GM18861 (cell line): Measurements from ENCODE around the gene ANO2.

Experiments
- ATAC-seq: cut with Tn5 transposase; IDR thresholded peaks from one replicate; pipeline ENCODE4 v1.9.1; 2021; ENCODE audit not compliant: unreplicated experiment

ANO2 gene

GRCh38 chr12:5783289-5783920 is 161.7 kb downstream of the ANO2 start:
- ATAC-seq = no peak

GRCh38 chr12:5780536-5780935 is 164.5 kb downstream of the ANO2 start:
- no peak for ATAC-seq

GRCh38 chr12:5779401-5779800 is 165.7 kb downstream of the ANO2 start:
- ATAC-seq = no peak

GRCh38 chr12:5778821-5779220 is 166.2 kb downstream of the ANO2 start:
- ATAC-seq = no peak

- ATAC-seq = no peak
Observed at GRCh38 chr12:5777451-5777850, 167.6 kb downstream of the ANO2 start.

- no peak for ATAC-seq
Observed at GRCh38 chr12:5776091-5776490, 169.0 kb downstream of the ANO2 start.

GRCh38 chr12:5773550-5773949 is 171.5 kb downstream of the ANO2 start:
- ATAC-seq = no peak

GRCh38 chr12:5771756-5772155 is 173.3 kb downstream of the ANO2 start:
- ATAC-seq = no peak

- ATAC-seq = no peak
Observed at GRCh38 chr12:5770727-5771126, 174.3 kb downstream of the ANO2 start.

- ATAC-seq = no peak
Observed at GRCh38 chr12:5768581-5769196, 176.4 kb downstream of the ANO2 start.

GRCh38 chr12:5768171-5768570 is 176.9 kb downstream of the ANO2 start:
- ATAC-seq = no peak

GRCh38 chr12:5758347-5758746 is 186.7 kb downstream of the ANO2 start:
- ATAC-seq = no peak

- ATAC-seq = no peak
Observed at GRCh38 chr12:5756338-5756842, 188.7 kb downstream of the ANO2 start.

- ATAC-seq = no peak
Observed at GRCh38 chr12:5748027-5748426, 197.0 kb downstream of the ANO2 start.

- ATAC-seq = no peak
Observed at GRCh38 chr12:5746917-5747316, 198.1 kb downstream of the ANO2 start.

GRCh38 chr12:5746036-5746908 is 198.8 kb downstream of the ANO2 start:
- ATAC-seq = no peak

GRCh38 chr12:5745251-5745888 is 199.7 kb downstream of the ANO2 start:
- ATAC-seq = no peak

GRCh38 chr12:5742258-5742657 is 202.8 kb downstream of the ANO2 start:
- ATAC-seq = no peak

- ATAC-seq = no peak
Observed at GRCh38 chr12:5739917-5740316, 205.1 kb downstream of the ANO2 start.

- ATAC-seq = no peak
Observed at GRCh38 chr12:5737778-5738177, 207.3 kb downstream of the ANO2 start.

GRCh38 chr12:5736527-5736926 is 208.5 kb downstream of the ANO2 start:
- ATAC-seq = no peak
